ENCODE measurements around the gene CAP2.

DNA sequence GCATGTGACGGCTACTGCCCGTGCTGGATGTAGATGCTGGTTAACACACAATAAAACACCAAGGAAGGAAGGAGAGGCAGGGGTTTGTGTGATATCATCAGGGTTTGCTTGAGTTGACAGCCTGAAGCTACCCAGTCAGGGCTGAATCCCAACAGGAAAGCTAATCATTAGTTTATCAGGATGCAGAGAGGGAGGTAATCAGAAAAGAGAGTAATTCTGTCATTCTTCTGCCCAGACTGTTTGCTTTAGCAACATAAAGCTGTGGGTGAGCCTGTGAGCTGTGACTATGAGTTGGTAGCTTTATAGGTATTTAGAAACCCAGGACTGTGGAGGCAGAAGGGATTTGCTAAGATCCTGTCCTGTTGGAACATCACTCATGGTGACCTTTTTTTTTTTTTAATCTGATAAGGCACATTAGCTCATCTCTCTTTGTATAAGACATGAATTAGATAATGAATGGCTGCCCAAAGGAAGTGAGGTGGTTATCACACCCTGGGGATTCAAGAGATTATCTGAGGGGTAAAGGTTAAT, 79.3 kb downstream of the CAP2 start:
- TF ChIP-seq, protein P1, sequence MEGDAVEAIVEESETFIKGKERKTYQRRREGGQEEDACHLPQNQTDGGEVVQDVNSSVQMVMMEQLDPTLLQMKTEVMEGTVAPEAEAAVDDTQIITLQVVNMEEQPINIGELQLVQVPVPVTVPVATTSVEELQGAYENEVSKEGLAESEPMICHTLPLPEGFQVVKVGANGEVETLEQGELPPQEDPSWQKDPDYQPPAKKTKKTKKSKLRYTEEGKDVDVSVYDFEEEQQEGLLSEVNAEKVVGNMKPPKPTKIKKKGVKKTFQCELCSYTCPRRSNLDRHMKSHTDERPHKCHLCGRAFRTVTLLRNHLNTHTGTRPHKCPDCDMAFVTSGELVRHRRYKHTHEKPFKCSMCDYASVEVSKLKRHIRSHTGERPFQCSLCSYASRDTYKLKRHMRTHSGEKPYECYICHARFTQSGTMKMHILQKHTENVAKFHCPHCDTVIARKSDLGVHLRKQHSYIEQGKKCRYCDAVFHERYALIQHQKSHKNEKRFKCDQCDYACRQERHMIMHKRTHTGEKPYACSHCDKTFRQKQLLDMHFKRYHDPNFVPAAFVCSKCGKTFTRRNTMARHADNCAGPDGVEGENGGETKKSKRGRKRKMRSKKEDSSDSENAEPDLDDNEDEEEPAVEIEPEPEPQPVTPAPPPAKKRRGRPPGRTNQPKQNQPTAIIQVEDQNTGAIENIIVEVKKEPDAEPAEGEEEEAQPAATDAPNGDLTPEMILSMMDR (conservative IDR thresholded peaks at IDR 0.05), result no peak
- no peak for TF ChIP-seq ZFX (IDR thresholded peaks at IDR 0.05)
